Measurements from ENCODE around the gene ADARB1. TPM values are rescaled to one million over a fixed set of nuclear protein-coding genes. Genes with fewer than 3 reads are reported as not detected.

Gene ADARB1
- total and polyA plus RNA-seq, 2 of the 4 experiments (the other 2 are of a cell fraction), result 39.8 to 47.3 TPM

DNA sequence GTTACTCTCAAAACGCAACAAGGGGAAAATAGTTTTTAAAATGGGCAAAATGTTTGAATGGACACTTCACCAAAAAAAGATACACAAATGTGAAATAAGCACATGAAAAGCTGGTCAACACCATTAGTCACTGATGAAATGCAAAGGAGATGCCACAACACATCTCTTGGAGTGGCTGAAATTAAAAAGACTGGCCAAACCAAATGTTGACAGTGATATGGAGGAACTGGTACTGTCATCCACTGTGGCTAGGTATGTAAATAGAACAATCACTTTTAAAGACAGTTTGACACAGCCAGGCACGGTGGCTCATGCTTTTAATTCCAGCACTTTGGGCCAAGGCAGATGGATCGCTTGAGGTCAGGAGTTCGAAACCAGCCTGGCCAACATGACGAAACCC is 122.2 kb downstream of the ADARB1 start:
- Histone ChIP-seq H3K56ac (ENCODE audit: extremely low read depth, insufficient read depth, low read length) (no peak overlapping the region), H4K8ac (ENCODE audit: low read depth in 2 of 2, low read length in 2 of 2) (no peak overlapping the region), H3K9me1 (ENCODE audit: insufficient read depth, low read length) (peaks cover 14% of the 10 kb centered on the region), H3K4me2 (ENCODE audit: low read depth, low read length) (no peak overlapping the region), H3K23ac (ENCODE audit: low read depth, low read length) (no peak overlapping the region), H3K9me3 (ENCODE audit: control insufficient read depth, insufficient read depth, low read length) (no peaks in the 10 kb centered on the region), H3K4me3 (ENCODE audit: insufficient read depth, low read depth, low read length) (no peak overlapping the region), H4K5ac (ENCODE audit: low read depth, low read length) (no peak overlapping the region), H3K4ac (ENCODE audit: low read depth, low read length) (no peak overlapping the region), H3K18ac (ENCODE audit: low read depth, low read length) (no peak overlapping the region), H2BK20ac (ENCODE audit: low read depth, low read length) (no peak overlapping the region), H3K79me1 (ENCODE audit: low read depth in 1 of 2, low read length in 2 of 2) (peaks cover 37 to 44% of the 10 kb centered on the region in 2 experiments), H3K14ac (replicated peaks; ENCODE audit: low read depth, low read length) (no peak overlapping the region), H2AK9ac (replicated peaks; ENCODE audit: low read depth, low read length, poor library complexity) (no peak overlapping the region), H3K4me1 (ENCODE audit: control insufficient read depth, insufficient read depth, low read length) (no peaks in the 10 kb centered on the region; the same call in 1 of the 2 replicates), H3K9ac (ENCODE audit: low read depth, low read length) (no peak overlapping the region), H2BK120ac (ENCODE audit: low read depth, low read length) (no peak overlapping the region), H4K91ac (ENCODE audit: insufficient read depth, low read depth, low read length) (no peak overlapping the region), H3K27me3 (ENCODE audit: control insufficient read depth, insufficient read depth, low read length) (no peaks in the 10 kb centered on the region), H2BK15ac (ENCODE audit: low read depth, low read length) (no peak overlapping the region), H3K36me3 (ENCODE audit: control insufficient read depth, insufficient read depth, low read length) (peaks cover 43% of the 10 kb centered on the region), H4K20me1 (ENCODE audit: insufficient read depth, low read length) (peaks cover 24% of the 10 kb centered on the region), H2BK5ac (ENCODE audit: low read depth, low read length, poor library complexity, severe bottlenecking) (no peak overlapping the region), H3K27ac (ENCODE audit: insufficient read depth, low read length) (no peak overlapping the region), H2AK5ac (ENCODE audit: low read depth, low read length) (no peak overlapping the region), H2AFZ (replicated peaks; ENCODE audit: low read length, poor library complexity) (no peak overlapping the region)
- intact Hi-C loops (cut with micrococcal nuclease), result no loop called here
- POLR2A ChIA-PET (ENCODE audit: unreplicated experiment), result no interaction called here
- ATAC-seq (ENCODE audit: low read depth) (no peak), DNase-seq (no peak)
- TF ChIP-seq, protein P1, sequence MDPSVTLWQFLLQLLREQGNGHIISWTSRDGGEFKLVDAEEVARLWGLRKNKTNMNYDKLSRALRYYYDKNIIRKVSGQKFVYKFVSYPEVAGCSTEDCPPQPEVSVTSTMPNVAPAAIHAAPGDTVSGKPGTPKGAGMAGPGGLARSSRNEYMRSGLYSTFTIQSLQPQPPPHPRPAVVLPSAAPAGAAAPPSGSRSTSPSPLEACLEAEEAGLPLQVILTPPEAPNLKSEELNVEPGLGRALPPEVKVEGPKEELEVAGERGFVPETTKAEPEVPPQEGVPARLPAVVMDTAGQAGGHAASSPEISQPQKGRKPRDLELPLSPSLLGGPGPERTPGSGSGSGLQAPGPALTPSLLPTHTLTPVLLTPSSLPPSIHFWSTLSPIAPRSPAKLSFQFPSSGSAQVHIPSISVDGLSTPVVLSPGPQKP (IDR thresholded peaks at IDR 0.05; ENCODE audit: borderline replicate concordance, low read depth, low read length), result no peak
- TF ChIP-seq POLR2A (IDR thresholded peaks at IDR 0.05; ENCODE audit: low read depth, low read length) (no peak), CEBPB (IDR thresholded peaks at IDR 0.05; ENCODE audit: low read depth, low read length) (no peak), RCOR1 (IDR thresholded peaks at IDR 0.05; ENCODE audit: insufficient replicate concordance, low read length) (no peak), CHD1 (IDR thresholded peaks at IDR 0.05; ENCODE audit: low read depth, low read length) (no peak), FOS (IDR thresholded peaks at IDR 0.05; ENCODE audit: low read depth, low read length) (no peak), NFE2L2 (IDR thresholded peaks at IDR 0.05; ENCODE audit: low read depth, low read length) (no peak), MAFK (IDR thresholded peaks at IDR 0.05; ENCODE audit: low read depth, low read length) (no peak), BHLHE40 (IDR thresholded peaks at IDR 0.05; ENCODE audit: low read depth, low read length) (no peak), SMC3 (IDR thresholded peaks at IDR 0.05; ENCODE audit: low read depth, low read length) (no peak), MAZ (IDR thresholded peaks at IDR 0.05; ENCODE audit: borderline replicate concordance, low read depth, low read length) (no peak), RAD21 (IDR thresholded peaks at IDR 0.05; ENCODE audit: low read length) (no peak)
- TF ChIP-seq, protein P2, sequence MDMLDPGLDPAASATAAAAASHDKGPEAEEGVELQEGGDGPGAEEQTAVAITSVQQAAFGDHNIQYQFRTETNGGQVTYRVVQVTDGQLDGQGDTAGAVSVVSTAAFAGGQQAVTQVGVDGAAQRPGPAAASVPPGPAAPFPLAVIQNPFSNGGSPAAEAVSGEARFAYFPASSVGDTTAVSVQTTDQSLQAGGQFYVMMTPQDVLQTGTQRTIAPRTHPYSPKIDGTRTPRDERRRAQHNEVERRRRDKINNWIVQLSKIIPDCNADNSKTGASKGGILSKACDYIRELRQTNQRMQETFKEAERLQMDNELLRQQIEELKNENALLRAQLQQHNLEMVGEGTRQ (IDR thresholded peaks at IDR 0.05; ENCODE audit: low read depth, low read length), result no peak
- TF ChIP-seq, protein P3, sequence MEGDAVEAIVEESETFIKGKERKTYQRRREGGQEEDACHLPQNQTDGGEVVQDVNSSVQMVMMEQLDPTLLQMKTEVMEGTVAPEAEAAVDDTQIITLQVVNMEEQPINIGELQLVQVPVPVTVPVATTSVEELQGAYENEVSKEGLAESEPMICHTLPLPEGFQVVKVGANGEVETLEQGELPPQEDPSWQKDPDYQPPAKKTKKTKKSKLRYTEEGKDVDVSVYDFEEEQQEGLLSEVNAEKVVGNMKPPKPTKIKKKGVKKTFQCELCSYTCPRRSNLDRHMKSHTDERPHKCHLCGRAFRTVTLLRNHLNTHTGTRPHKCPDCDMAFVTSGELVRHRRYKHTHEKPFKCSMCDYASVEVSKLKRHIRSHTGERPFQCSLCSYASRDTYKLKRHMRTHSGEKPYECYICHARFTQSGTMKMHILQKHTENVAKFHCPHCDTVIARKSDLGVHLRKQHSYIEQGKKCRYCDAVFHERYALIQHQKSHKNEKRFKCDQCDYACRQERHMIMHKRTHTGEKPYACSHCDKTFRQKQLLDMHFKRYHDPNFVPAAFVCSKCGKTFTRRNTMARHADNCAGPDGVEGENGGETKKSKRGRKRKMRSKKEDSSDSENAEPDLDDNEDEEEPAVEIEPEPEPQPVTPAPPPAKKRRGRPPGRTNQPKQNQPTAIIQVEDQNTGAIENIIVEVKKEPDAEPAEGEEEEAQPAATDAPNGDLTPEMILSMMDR (conservative IDR thresholded peaks at IDR 0.05; ENCODE audit: low read depth, low read length), result no peak
- in situ Hi-C loops (cut with MboI; ENCODE audit: low sequenced_read_pairs), result no loop called here
- CTCF ChIA-PET, result no interaction called here
- 67% methylated on average over 1 of the region's 5 CpGs; no CpG with 5 or more reads in 1 of the 2 experiments for WGBS, 2 experiments (ENCODE audit: extremely low coverage in 2 of 2, insufficient read length in 1 of 2)
- dilution Hi-C loops (cut with HindIII; ENCODE audit: low sequenced_read_pairs, unreplicated experiment), result no loop called here
- no TSS peak for BruUV-seq (replicated peaks)

All from IMR-90 (cell line).